Measurements from ENCODE around the gene BCAS4.
A peak's percentile ranks its signal among the peaks of the same experiment; 100 is the strongest.

The BCAS4 gene

GRCh38 chr20:50858525-50858924 lies 63.7 kb downstream of the BCAS4 start:
- no peaks in the 10 kb centered on the region for H3K9me3 Mint-ChIP-seq
- H3K4me3 Mint-ChIP-seq = no peak overlapping the region
- peaks cover 25% of the 10 kb centered on the region for H3K4me1 Mint-ChIP-seq
- no peak overlapping the region for H3K27ac Mint-ChIP-seq
- no peaks in the 10 kb centered on the region for H3K36me3 Mint-ChIP-seq (ENCODE audit: low read depth)
- DNase-seq = no peak
- peaks cover 6% of the 10 kb centered on the region for H3K27me3 Mint-ChIP-seq (ENCODE audit: low read depth, poor library complexity)
- no peak for TF ChIP-seq CTCF (IDR thresholded peaks at IDR 0.05)

- no peak for TF ChIP-seq CTCF (IDR thresholded peaks at IDR 0.05)
- Mint-ChIP-seq H3K27ac (peak overlapping the region; percentile 42), H3K4me3 (no peak overlapping the region), H3K9me3 (no peaks in the 10 kb centered on the region), H3K27me3 (ENCODE audit: low read depth, poor library complexity) (peaks cover 6% of the 10 kb centered on the region), H3K36me3 (ENCODE audit: low read depth) (no peaks in the 10 kb centered on the region), H3K4me1 (peaks cover 25% of the 10 kb centered on the region)
- no peak for DNase-seq
Observed at GRCh38 chr20:50859161-50859560, 64.3 kb downstream of the BCAS4 start.

GRCh38 chr20:50861012-50861411 lies 66.2 kb downstream of the BCAS4 start:
- no peak for DNase-seq
- Mint-ChIP-seq H3K4me1 (peaks cover 25% of the 10 kb centered on the region), H3K4me3 (peak overlapping the region; percentile 28), H3K27ac (peak overlapping the region; percentile 91), H3K36me3 (ENCODE audit: low read depth) (no peaks in the 10 kb centered on the region), H3K27me3 (ENCODE audit: low read depth, poor library complexity) (peaks cover 6% of the 10 kb centered on the region), H3K9me3 (no peaks in the 10 kb centered on the region)
- no peak for TF ChIP-seq CTCF (IDR thresholded peaks at IDR 0.05)

GRCh38 chr20:50862546-50862945 lies 67.7 kb downstream of the BCAS4 start:
- Mint-ChIP-seq H3K27ac (no peak overlapping the region), H3K4me1 (peaks cover 30% of the 10 kb centered on the region), H3K36me3 (ENCODE audit: low read depth) (no peaks in the 10 kb centered on the region), H3K9me3 (no peaks in the 10 kb centered on the region), H3K27me3 (ENCODE audit: low read depth, poor library complexity) (peaks cover 6% of the 10 kb centered on the region), H3K4me3 (no peak overlapping the region)
- DNase-seq = no peak
- TF ChIP-seq CTCF (IDR thresholded peaks at IDR 0.05) = no peak

- Mint-ChIP-seq H3K9me3 (no peaks in the 10 kb centered on the region), H3K4me3 (no peak overlapping the region), H3K27ac (no peak overlapping the region), H3K27me3 (ENCODE audit: low read depth, poor library complexity) (peaks cover 1% of the 10 kb centered on the region), H3K36me3 (ENCODE audit: low read depth) (no peaks in the 10 kb centered on the region), H3K4me1 (peaks cover 31% of the 10 kb centered on the region)
- TF ChIP-seq CTCF (IDR thresholded peaks at IDR 0.05) = no peak
- DNase-seq = no peak
Observed at GRCh38 chr20:50865114-50865513, 70.3 kb downstream of the BCAS4 start.

GRCh38 chr20:50865591-50865990 lies 70.7 kb downstream of the BCAS4 start:
- no peaks in the 10 kb centered on the region for H3K27me3 Mint-ChIP-seq (ENCODE audit: low read depth, poor library complexity)
- H3K36me3 Mint-ChIP-seq (ENCODE audit: low read depth) = no peaks in the 10 kb centered on the region
- no peak overlapping the region for H3K4me3 Mint-ChIP-seq
- H3K4me1 Mint-ChIP-seq = peaks cover 31% of the 10 kb centered on the region
- no peaks in the 10 kb centered on the region for H3K9me3 Mint-ChIP-seq
- DNase-seq = no peak
- no peak overlapping the region for H3K27ac Mint-ChIP-seq
- TF ChIP-seq CTCF (IDR thresholded peaks at IDR 0.05) = no peak

All from nephron progenitor cell (in vitro differentiated cells).